K562 (cell line): Measurements from ENCODE around the gene SH3BP5L. TPM values are rescaled to one million over a fixed set of nuclear protein-coding genes. Genes with fewer than 3 reads are reported as not detected.

Experiments
- CREB3L1 ChIP-seq: fragments of 450-650 bp; IDR thresholded peaks from 2 replicates; pipeline ENCODE4 v1.6.1; 2014; ENCODE audit warnings: low read depth, mild to moderate bottlenecking, moderate library complexity, borderline replicate concordance
- E2F8 ChIP-seq: fragments of 450-650 bp; IDR thresholded peaks from 2 replicates; pipeline ENCODE4 v1.7.1; 2018; ENCODE audit warnings: mild to moderate bottlenecking, low read depth; ENCODE audit not compliant: partially characterized antibody
- MBD1 ChIP-seq: fragments of 250-450 bp; sonication (Bioruptor Pico); IDR thresholded peaks from 2 replicates; pipeline ENCODE4 v1.8.0; 2022; ENCODE audit warnings: inconsistent platforms
- MCM2 ChIP-seq: fragments of 450-650 bp; IDR thresholded peaks from 2 replicates; pipeline ENCODE4 v1.6.1; 2017; ENCODE audit warnings: low read depth, mild to moderate bottlenecking
- MEF2D ChIP-seq: conservative IDR thresholded peaks from 2 replicates; pipeline ENCODE4 v1.6.1; 2016; ENCODE audit warnings: low read depth, missing genetic modification characterization, missing compliant biosample characterization
- NR3C1 ChIP-seq: sonication (generic); formaldehyde crosslinking; IDR thresholded peaks from 2 replicates; pipeline ENCODE4 v1.8.1; 2022; ENCODE audit warnings: missing genetic modification reagents
- NUFIP1 ChIP-seq: fragments of 450-650 bp; IDR thresholded peaks from 2 replicates; pipeline ENCODE4 v1.6.1; 2018; ENCODE audit not compliant: partially characterized antibody
- POLR3A ChIP-seq: IDR thresholded peaks from 2 replicates; pipeline ENCODE4 v1.6.1; 2011; ENCODE audit warnings: borderline replicate concordance, mild to moderate bottlenecking, moderate library complexity; ENCODE audit not compliant: insufficient read length, insufficient read depth; ENCODE audit errors: extremely low read depth
- PRMT5 ChIP-seq: sonication (generic); formaldehyde crosslinking; IDR thresholded peaks from 2 replicates; pipeline ENCODE4 v1.5.0; 2020; ENCODE audit warnings: missing genetic modification reagents
- PTTG1 ChIP-seq: fragments of 450-650 bp; IDR thresholded peaks from 2 replicates; pipeline ENCODE4 v1.6.1; 2016; ENCODE audit warnings: low read depth, mild to moderate bottlenecking, missing genetic modification characterization, missing compliant biosample characterization
- SMAD1 ChIP-seq: fragments of 150-350 bp; IDR thresholded peaks from 2 replicates; pipeline ENCODE4 v1.6.1; 2014; ENCODE audit warnings: low read length, low read depth; ENCODE audit not compliant: partially characterized antibody
- ZBTB8A ChIP-seq: fragments of 450-650 bp; IDR thresholded peaks from 2 replicates; pipeline ENCODE4 v1.6.1; 2018; ENCODE audit warnings: mild to moderate bottlenecking, moderate library complexity; ENCODE audit not compliant: partially characterized antibody
- ZNF24 ChIP-seq: fragments of 450-650 bp; IDR thresholded peaks from 2 replicates; pipeline ENCODE4 v1.6.1; 2016
- ZNF324 ChIP-seq: fragments of 250-450 bp; sonication (Bioruptor Pico); IDR thresholded peaks from 2 replicates; pipeline ENCODE4 v1.4.0; 2020; ENCODE audit warnings: mild to moderate bottlenecking
- ZNF518B ChIP-seq: fragments of 250-450 bp; sonication (Bioruptor Pico); IDR thresholded peaks from 2 replicates; pipeline ENCODE4 v1.5.0; 2021; ENCODE audit warnings: mild to moderate bottlenecking, moderate library complexity
- polyA plus RNA-seq, 8 experiments: library from polyadenylated mRNA; depleted of rRNA in 4 of 8; stranded (reverse) in 5 of 8; unstranded in 3 of 8; fragments of >200 nt; fragmentation: Nextera tagmentation in 2 of 8; fragmentation: Illumina TruSeq in 1 of 8; extraction: Ambion mirVana in 2 of 8; extraction: Trizol in 1 of 8; gene quantifications; 2 replicates each; pipeline versions ENCODE4 v1.2.1 to v1.2.3, GENCODE V29; 2011 to 2014; ENCODE audit warnings: inconsistent platforms in 1 of 8, missing spikeins in 1 of 8
- total RNA-seq, 7 experiments: library from RNA; depleted of rRNA in 6 of 7; stranded (reverse); fragments of >200 nt in 6 of 7; fragmentation: Illumina TruSeq in 2 of 7; extraction: Trizol in 2 of 7; gene quantifications; 2 replicates each; pipeline versions ENCODE4 v1.2.1 to v1.2.3, GENCODE V29; 2011 to 2021; ENCODE audit warnings: low replicate concordance in 1 of 7

Gene SH3BP5L
- total and polyA plus RNA-seq, 9 of the 15 experiments (the other 6 are each of a cell fraction or from before 2014, with no cell fraction given), result 1.9 to 26.5 (median 15.8) TPM

- TF ChIP-seq MBD1 (no peak), MCM2 (no peak), ZBTB8A (no peak), CREB3L1 (peak; percentile 64; the same call in 1 of the 2 replicates), SMAD1 (peak; percentile 53), NUFIP1 (no peak), MEF2D (tag) (peak; percentile 57; the same call in 1 of the 2 replicates), ZNF24 (peak; percentile 24; the same call in 1 of the 2 replicates), PRMT5 (CRISPR knock-in tag) (no peak), E2F8 (peak; percentile 87), ZNF518B (CRISPR knock-in tag) (no peak), NR3C1 (CRISPR knock-in tag) (no peak), POLR3A (no peak), PTTG1 (no peak), ZNF324 (CRISPR knock-in tag) (no peak)
These were observed at the start of gene SH3BP5L (continued) for GRCh38 chr1:248825909-248826760.
